T-cell (primary cell): Measurements from ENCODE around the gene BRCC3. TPM values are rescaled to one million over a fixed set of nuclear protein-coding genes. Genes with fewer than 3 reads are reported as not detected.
"Not testable (repeated sequence)": the region's sequence is repeated elsewhere in the genome, so short reads cannot be mapped to it uniquely, and the experiment has no call there.

ENCODE experiments used
- ATAC-seq, 4 experiments: fragments of 200-7000 bp in 3 of 4; fragments of 150-1000 bp in 1 of 4; cut with Tn5 transposase; replicated peaks in 1 of 4; 1 replicate in 3 of 4; 2 replicates in 1 of 4; pipeline ENCODE4 v1.10.0; 2021; ENCODE audit warnings: moderate library complexity in 3 of 4, mild to moderate bottlenecking in 2 of 4, moderate number of reproducible peaks in 1 of 4
- CTCF ChIA-PET, 2 donors: fragments of 300-600 bp; sonication (Branson Sonifier 250); formaldehyde crosslinking; loops; one replicate each; lab custom pipeline; 2022; ENCODE audit warnings: antibody characterized with exemption in 2 of 2; lab: Charles Lee
- POLR2A ChIA-PET, 2 donors: fragments of 300-600 bp; sonication (Branson Sonifier 250); formaldehyde crosslinking; loops; one replicate each; lab custom pipeline; 2022; ENCODE audit warnings: antibody characterized with exemption in 2 of 2; lab: Charles Lee
- DNase-seq, 35 experiments: peaks; one replicate each; pipeline versions ENCODE4 v3.0.0 to v3.0.0-alpha.2; 2013 to 2023
- H3K27ac ChIP-seq: one replicate; pipeline ENCODE4 v1.5.1; 2013; ENCODE audit warnings: low read length
- H3K27me3 ChIP-seq, 2 experiments: replicated peaks in 1 of 2; 1 replicate in 1 of 2; 2 replicates in 1 of 2; pipeline versions ENCODE4 v1.6.1 to v1.7.0; 2013; ENCODE audit warnings: low read length in 1 of 2, mixed read lengths in 1 of 2; ENCODE audit not compliant: control insufficient read depth in 2 of 2, insufficient read depth in 2 of 2; ENCODE audit errors: extremely low read depth in 1 of 2
- H3K36me3 ChIP-seq, 2 donors: 1 replicate in 1 of 2; 2 replicates in 1 of 2; pipeline versions ENCODE4 v1.6.1 to v1.7.0; 2013; ENCODE audit warnings: low read length in 1 of 2; ENCODE audit not compliant: control insufficient read depth in 2 of 2, insufficient read depth in 1 of 2; ENCODE audit errors: extremely low read depth in 1 of 2
- H3K4me1 ChIP-seq, 2 experiments: 1 replicate in 1 of 2; 2 replicates in 1 of 2; pipeline versions ENCODE4 v1.6.1 to v1.7.0; 2013; ENCODE audit warnings: low read length in 2 of 2, mixed read lengths in 1 of 2; ENCODE audit not compliant: insufficient read depth in 2 of 2, control insufficient read depth in 1 of 2; ENCODE audit errors: extremely low read depth in 1 of 2
- H3K4me3 ChIP-seq, 2 donors: 1 replicate in 1 of 2; 2 replicates in 1 of 2; pipeline versions ENCODE4 v1.5.1 to v1.7.0; 2013; ENCODE audit warnings: mild to moderate bottlenecking in 2 of 2, low read length in 1 of 2, moderate library complexity in 1 of 2; ENCODE audit not compliant: control insufficient read depth in 1 of 2; ENCODE audit errors: extremely low read depth in 1 of 2
- H3K9me3 ChIP-seq: 2 replicates; pipeline ENCODE4 v1.7.0; 2013
- H3K27ac Mint-ChIP-seq, 2 donors: one replicate each; pipeline ENCODE4 v1.8.0; 2020 to 2021; ENCODE audit warnings: mild to moderate bottlenecking in 2 of 2, mixed read lengths in 2 of 2
- H3K27me3 Mint-ChIP-seq, 2 donors: one replicate each; pipeline ENCODE4 v1.8.0; 2021 to 2022; ENCODE audit warnings: mixed read lengths in 2 of 2
- H3K36me3 Mint-ChIP-seq: one replicate; pipeline ENCODE4 v1.8.0; 2021; ENCODE audit warnings: mixed read lengths
- H3K4me1 Mint-ChIP-seq, 3 donors: one replicate each; pipeline ENCODE4 v1.8.0; 2020 to 2022; ENCODE audit warnings: mixed read lengths in 3 of 3, mild to moderate bottlenecking in 1 of 3
- H3K4me3 Mint-ChIP-seq, 3 donors: one replicate each; pipeline ENCODE4 v1.8.0; 2020 to 2022; ENCODE audit warnings: mild to moderate bottlenecking in 3 of 3, mixed read lengths in 3 of 3, moderate library complexity in 3 of 3
- H3K9me3 Mint-ChIP-seq, 3 donors: one replicate each; pipeline ENCODE4 v1.8.0; 2020 to 2022; ENCODE audit warnings: mixed read lengths in 3 of 3
- WGBS: methylation state at CpG from one replicate; pipeline ENCODE4 v1.1.5; 2013; ENCODE audit warnings: missing lambda C conversion rate; ENCODE audit not compliant: insufficient coverage; 5-methylcytosine and 5-hydroxymethylcytosine counted together
- total RNA-seq, 35 experiments: library from RNA in 6 of 35; stranded (reverse) in 6 of 35; fragments of 120-200 nt in 1 of 35; gene quantifications; one replicate each; pipeline versions ENCODE4 v1.2.1 to v1.2.4 and lab custom pipeline; 2013 to 2026

Gene BRCC3
- total RNA-seq, 5 donors from 2014 or later (not counting 1 experiment from before 2014, with no cell fraction given): 14.2 to 17.7 (median 17.0) TPM

DNA sequence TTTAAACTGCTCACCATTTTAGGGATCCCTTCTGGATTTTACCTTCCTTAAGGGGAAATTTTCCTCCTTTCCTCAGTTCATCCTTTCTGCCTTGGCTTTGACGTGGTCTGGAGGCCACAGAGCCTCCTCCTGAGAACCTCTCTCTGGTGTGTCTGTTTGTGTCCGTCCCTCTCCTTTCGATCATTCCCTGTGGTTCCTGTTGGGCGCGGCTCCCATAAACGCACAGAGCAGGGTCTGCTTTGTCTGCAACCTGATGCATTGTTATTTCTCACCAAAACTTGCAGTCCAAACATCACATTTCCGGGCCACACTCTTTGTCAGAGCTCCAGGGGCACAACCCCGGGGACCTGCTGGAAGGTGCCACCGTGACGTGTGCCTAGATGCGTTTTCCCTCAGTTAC lies 76.9 kb downstream of the BRCC3 start:
- POLR2A ChIA-PET: not testable (repeated sequence)

DNA sequence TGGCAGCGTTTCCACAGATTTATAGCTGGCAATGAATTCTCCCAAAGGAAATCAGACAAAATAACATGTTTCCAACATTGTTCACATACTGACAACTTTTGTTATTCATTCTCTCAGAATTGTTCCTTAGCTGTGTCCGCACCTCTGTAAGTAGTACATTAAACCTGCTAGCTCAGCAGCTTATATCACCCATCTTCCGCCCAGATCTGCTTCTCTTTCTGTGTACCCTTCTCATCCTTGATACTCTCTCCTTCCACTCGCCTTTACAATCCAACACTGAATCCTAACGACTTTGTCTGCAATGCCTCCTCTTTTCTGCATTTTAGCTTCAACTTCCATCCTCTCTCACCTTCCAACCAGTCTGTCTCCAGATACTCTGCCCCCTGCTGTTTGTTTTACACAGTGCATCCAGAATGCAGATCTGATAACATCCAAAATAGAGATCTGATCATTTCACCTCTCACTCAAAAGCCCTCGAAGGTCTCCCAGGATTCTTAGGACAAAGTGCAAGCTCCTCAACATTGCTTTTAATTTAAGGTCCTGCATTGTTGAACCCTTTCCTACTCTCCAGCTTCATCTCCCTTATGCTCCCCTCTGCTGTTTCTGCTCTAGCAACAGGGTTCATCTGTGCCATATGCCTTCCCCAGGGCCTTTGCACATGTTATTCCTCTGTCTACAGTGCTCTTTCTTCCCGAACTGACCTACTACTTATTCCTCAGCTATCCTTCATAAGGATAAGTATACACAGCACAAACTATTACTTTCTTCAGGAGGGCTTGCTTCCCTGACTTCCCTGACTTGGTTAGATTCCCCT lies 77.6 kb downstream of the BRCC3 start:
- WGBS: 60% methylated on average over 5 of the region's 7 CpGs

More for the DNA sequence above, 76.9 kb downstream of the BRCC3 start:
- H3K4me1 Mint-ChIP-seq, H3K27ac Mint-ChIP-seq, H3K27me3 ChIP-seq, H3K36me3 Mint-ChIP-seq, H3K27me3 Mint-ChIP-seq, H3K4me3 Mint-ChIP-seq, H3K27ac ChIP-seq, H3K9me3 ChIP-seq, H3K4me1 ChIP-seq, H3K36me3 ChIP-seq, H3K9me3 Mint-ChIP-seq, H3K4me3 ChIP-seq, DNase-seq, ATAC-seq: not testable (repeated sequence)
- no CpG with 5 or more reads among the region's 11 CpGs for WGBS
- CTCF ChIA-PET: interaction anchor here in 1 of 2 donors (0.7 kb wide), 2 partner anchors 162 to 230 kb away, joined by 3 read pairs; no protein-coding TSS in a partner anchor

DNA sequence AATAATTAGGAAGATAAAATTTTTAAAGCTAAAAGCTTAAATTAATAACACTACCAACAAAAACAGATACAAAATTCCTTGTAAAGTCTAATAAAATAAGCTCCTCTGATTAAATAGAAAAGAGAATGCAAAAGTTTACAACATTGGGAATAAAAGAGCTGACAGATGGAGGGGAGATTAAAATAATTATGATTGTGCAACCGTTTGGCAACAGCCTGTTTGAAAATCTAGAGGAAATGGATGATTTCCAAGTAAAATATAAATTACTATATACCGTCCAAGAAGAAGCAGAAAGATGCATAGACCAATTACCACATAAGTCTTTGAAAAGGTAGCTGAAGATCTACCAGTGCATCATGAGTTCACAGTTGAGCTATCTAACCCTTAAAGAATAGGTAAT lies 98.6 kb downstream of the BRCC3 start:
- no peaks in the 10 kb centered on the region for H3K27me3 ChIP-seq
- ChIA-PET POLR2A (no interaction called here), CTCF (interaction anchor here in 1 of 2 donors (0.6 kb wide), 1 partner anchor 8 kb away, joined by 3 read pairs; no protein-coding TSS in a partner anchor)
- no peak overlapping the region for H3K4me3 ChIP-seq
- Mint-ChIP-seq H3K9me3 (no peaks in the 10 kb centered on the region), H3K36me3 (no peaks in the 10 kb centered on the region), H3K27ac (no peak overlapping the region), H3K27me3 (peaks cover 0 to 14% of the 10 kb centered on the region in 2 donors), H3K4me3 (no peak overlapping the region), H3K4me1 (no peaks in the 10 kb centered on the region)
- no peaks in the 10 kb centered on the region for H3K36me3 ChIP-seq
- H3K9me3 ChIP-seq: no peaks in the 10 kb centered on the region
- DNase-seq (no peak), ATAC-seq (no peak)
- WGBS: no CpG with 5 or more reads among the region's 2 CpGs
- no peaks in the 10 kb centered on the region for H3K4me1 ChIP-seq
- no peak overlapping the region for H3K27ac ChIP-seq

More for the DNA sequence above, 77.6 kb downstream of the BRCC3 start:
- no peaks in the 10 kb centered on the region for H3K36me3 Mint-ChIP-seq
- no peak overlapping the region for H3K4me3 Mint-ChIP-seq
- no peaks in the 10 kb centered on the region for H3K36me3 ChIP-seq
- DNase-seq (peak in 17 of 35 experiments; percentile 1 to 43 (median 13)), ATAC-seq (no peak)
- no peaks in the 10 kb centered on the region for H3K9me3 ChIP-seq
- H3K27me3 ChIP-seq: no peaks in the 10 kb centered on the region
- no peaks in the 10 kb centered on the region for H3K27me3 Mint-ChIP-seq
- no peak overlapping the region for H3K27ac ChIP-seq
- ChIA-PET POLR2A (interaction anchor here in 1 of 2 donors (0.6 kb wide), 1 partner anchor 87 kb away, joined by 3 read pairs; no protein-coding TSS in a partner anchor), CTCF (interaction anchor here in 1 of 2 donors (0.7 to 0.8 kb wide), 4 partner anchors 36 to 231 kb away, joined by 3 read pairs; partner anchors contain the start of gene VBP1)
- peaks cover 0 to 4% (median 0%) of the 10 kb centered on the region in 3 donors for H3K9me3 Mint-ChIP-seq
- no peaks in the 10 kb centered on the region for H3K4me1 ChIP-seq
- no peak overlapping the region for H3K27ac Mint-ChIP-seq
- H3K4me3 ChIP-seq: no peak overlapping the region
- H3K4me1 Mint-ChIP-seq: peaks cover 0 to 5% (median 5%) of the 10 kb centered on the region in 3 donors

Other genes starting within 250 kb of the BRCC3 start
- gene SMIM9, start 236.8 kb upstream of the BRCC3 start, total RNA-seq: not detected
- 10 to 100 TPM; 26.5 to 72.5 (median 58.7) TPM for gene F8A1, start 185.2 kb upstream of the BRCC3 start, total RNA-seq
- 1 to 10 TPM; 1.3 to 3.5 (median 2.7) TPM for gene F8, start 48.8 kb upstream of the BRCC3 start, total RNA-seq
- gene FUNDC2, start 44.7 kb upstream of the BRCC3 start, total RNA-seq: 10 to 100 TPM; 50.2 to 56.2 (median 53.0) TPM
- gene CMC4, start 372 bp upstream of the BRCC3 start, total RNA-seq: 10 to 100 TPM in 1 of 5 donors, 1 to 10 TPM in 4; 3.3 to 12.7 (median 6.3) TPM
- gene MTCP1, start 372 bp upstream of the BRCC3 start, total RNA-seq: 10 to 100 TPM; 11.9 to 24.0 (median 19.8) TPM
- 10 to 100 TPM; 22.6 to 31.8 (median 26.0) TPM for gene VBP1, start 145.0 kb downstream of the BRCC3 start, total RNA-seq
- gene RAB39B, start 193.0 kb downstream of the BRCC3 start, total RNA-seq: 10 to 100 TPM in 3 of 5 donors, 1 to 10 TPM in 2; 5.5 to 13.4 (median 12.8) TPM